ENCODE measurements around the gene ATG4C.
A peak's percentile ranks its signal among the peaks of the same experiment; 100 is the strongest.
"Not testable (repeated sequence)": the region's sequence is repeated elsewhere in the genome, so short reads cannot be mapped to it uniquely, and the experiment has no call there.

Gene ATG4C

DNA sequence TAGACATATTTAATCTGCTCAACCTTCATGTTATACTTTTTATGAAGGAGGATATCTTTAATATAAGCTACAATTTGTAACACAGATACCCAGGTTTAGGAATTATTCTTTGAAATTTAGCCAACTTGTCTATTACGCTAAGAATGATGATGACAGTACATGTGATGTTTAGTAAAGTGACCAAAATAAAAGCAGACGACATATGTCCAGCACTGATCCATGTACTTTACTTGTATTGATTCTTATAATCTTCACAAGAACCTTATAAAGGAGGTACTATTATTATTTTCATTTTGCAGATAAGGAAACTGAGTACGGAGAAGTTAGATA, 37.2 kb upstream of the ATG4C start:
- no peak overlapping the region for H3K4me3 Mint-ChIP-seq
- H3K4me1 Mint-ChIP-seq, result peaks cover 7% of the 10 kb centered on the region
- H3K9me3 Mint-ChIP-seq, result peaks cover 6% of the 10 kb centered on the region
- H3K36me3 Mint-ChIP-seq (ENCODE audit: low read depth), result no peaks in the 10 kb centered on the region
- peak in 1 of 3 experiments; percentile 24 for TF ChIP-seq CTCF (IDR thresholded peaks at IDR 0.05; ENCODE audit: unreplicated experiment in 3 of 3)
- no peak overlapping the region for H3K27ac Mint-ChIP-seq
- H3K27me3 Mint-ChIP-seq (ENCODE audit: low read depth), result no peaks in the 10 kb centered on the region

DNA sequence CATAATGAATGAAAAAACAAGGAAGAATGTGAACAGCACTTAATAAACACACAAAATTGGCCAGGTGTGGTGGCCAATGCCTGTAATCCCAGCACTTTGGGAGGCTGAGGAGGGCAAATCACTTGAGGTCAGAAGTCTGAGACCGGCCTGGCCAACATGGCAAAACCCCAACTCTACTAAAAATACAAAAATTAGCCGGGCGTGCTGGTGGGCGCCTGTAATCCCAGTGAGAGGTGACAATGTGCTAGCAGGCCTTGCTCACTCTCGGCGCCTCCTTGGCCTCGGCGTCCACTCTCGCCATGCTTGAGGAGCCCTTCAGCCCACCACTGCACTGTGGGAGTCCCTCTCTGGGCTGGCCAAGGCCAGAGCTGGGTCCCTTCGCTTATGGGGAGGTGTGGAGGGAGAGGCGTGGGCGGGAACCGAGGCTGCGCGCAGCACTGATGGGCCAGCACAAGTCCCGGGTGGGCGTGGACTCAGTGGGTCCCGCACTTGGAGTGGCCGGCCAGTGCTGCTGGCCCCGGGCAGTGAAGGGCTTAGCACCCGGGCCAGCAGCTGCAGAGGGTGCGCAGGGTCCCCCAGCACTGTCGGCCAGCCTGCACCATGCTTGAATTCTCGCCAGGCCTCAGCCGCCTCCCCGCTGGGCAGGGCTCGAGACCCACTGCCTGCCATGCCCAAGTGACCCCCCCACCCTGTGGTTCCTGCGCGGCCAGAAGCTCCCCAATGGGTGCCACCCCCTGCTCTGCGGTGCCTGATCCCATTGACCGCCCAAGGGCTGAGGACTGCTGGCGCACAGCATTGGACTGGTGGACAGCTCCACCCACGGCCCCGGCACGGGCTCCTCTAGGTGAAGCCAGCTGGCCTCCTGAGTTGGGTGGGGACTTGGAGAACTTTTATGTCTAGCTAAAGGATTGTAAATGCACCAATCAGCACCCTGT, 30.6 kb upstream of the ATG4C start:
- Mint-ChIP-seq H3K4me3 (no peak overlapping the region), H3K4me1 (peaks cover 7% of the 10 kb centered on the region), H3K27ac (no peak overlapping the region), H3K27me3 (ENCODE audit: low read depth) (no peaks in the 10 kb centered on the region), H3K36me3 (ENCODE audit: low read depth) (peaks cover 3% of the 10 kb centered on the region), H3K9me3 (peaks cover 3% of the 10 kb centered on the region)
- TF ChIP-seq CTCF (IDR thresholded peaks at IDR 0.05; ENCODE audit: unreplicated experiment in 3 of 3), result no peak

DNA sequence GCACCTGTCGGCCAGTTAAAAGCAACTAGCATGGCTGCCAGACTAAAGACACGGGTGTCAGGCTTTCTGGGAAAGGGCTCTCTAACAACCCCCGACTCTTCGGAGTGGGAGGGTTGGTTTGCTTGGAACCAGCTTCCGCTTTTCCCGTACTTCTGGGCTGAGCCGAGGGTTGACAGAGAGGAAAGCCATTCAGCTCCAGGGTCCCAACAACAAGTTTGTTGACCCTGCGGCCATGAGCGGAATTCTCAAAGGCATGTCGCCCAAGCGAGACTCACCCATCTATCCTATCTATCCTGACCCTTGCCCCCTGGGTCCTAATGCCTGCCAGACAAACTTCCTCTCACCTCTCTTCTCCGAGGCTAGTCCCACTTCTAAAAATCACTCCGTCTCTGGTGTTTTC, 29.0 kb upstream of the ATG4C start:
- H3K4me3 Mint-ChIP-seq; H3K36me3 Mint-ChIP-seq (ENCODE audit: low read depth); H3K4me1 Mint-ChIP-seq; H3K9me3 Mint-ChIP-seq; H3K27me3 Mint-ChIP-seq (ENCODE audit: low read depth); H3K27ac Mint-ChIP-seq: not testable (repeated sequence)

DNA sequence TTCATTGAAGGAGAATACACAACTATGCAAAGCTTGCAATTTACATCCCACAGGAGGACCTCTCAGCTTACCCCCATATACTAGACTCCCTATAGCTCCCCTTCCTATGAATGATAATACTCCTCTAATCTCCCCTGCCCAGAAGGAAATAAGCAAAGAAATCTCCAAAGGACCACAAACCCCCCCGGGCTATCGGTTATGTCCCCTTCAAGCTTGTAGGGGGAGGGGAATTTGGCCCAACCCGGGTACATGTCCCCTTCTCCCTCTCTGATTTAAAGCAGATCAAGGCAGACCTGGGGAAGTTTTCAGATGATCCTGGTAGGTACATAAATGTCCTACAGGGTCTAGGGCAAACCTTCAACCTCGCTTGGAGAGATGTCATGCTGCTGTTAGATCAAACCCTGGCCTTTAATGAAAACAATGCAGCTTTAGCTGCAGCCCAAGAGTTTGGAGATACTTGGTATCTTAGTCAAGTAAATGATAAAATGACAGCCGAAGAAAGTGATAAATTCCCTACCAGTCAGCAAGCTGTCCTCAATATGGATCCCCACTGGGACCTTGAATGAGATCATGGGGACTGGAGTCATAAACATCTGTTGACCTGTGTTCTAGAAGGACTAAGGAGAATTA, 27.6 kb upstream of the ATG4C start:
- H3K4me3 Mint-ChIP-seq; H3K9me3 Mint-ChIP-seq; H3K36me3 Mint-ChIP-seq (ENCODE audit: low read depth); H3K27me3 Mint-ChIP-seq (ENCODE audit: low read depth); H3K27ac Mint-ChIP-seq; H3K4me1 Mint-ChIP-seq: not testable (repeated sequence)

GRCh38 chr1:62759232-62759875, 24.6 kb upstream of the ATG4C start:
- not testable (repeated sequence) for H3K4me3 Mint-ChIP-seq; H3K27me3 Mint-ChIP-seq (ENCODE audit: low read depth); H3K9me3 Mint-ChIP-seq; H3K36me3 Mint-ChIP-seq (ENCODE audit: low read depth); H3K27ac Mint-ChIP-seq; H3K4me1 Mint-ChIP-seq

DNA sequence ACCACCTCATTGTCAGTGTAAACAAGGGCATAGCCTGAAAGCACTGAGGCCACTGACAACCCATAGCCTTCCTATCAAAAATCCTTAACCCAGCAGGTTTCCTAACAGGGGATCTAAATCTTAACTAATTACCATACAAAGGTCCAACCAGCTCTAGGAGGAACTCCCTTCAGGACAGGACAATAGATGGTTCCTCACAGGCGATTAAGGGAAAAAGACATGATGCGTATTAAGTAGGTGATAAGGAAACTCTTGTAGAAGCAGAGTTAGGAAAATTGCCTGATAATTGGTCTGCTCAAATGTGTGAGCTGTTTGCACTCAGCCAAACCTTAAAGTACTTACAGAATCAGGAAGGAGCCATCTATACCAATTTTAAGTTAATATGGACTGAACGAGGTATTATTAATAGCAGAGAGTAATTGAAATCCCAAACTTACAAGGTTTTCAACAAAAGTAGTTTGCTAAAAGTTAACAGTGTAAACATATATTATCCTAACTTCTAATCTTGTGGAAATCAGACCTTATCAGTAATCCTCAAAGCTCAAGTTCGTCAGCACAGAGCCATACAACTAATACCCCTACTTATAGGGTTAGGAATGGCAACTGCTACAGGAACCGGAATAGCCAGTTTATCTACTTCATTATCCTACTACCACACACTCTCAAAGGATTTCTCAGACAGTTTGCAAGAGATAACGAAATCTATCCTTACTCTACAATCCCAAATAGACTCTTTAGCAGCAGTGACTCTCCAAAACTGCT, 23.7 kb upstream of the ATG4C start:
- H3K27ac Mint-ChIP-seq; H3K9me3 Mint-ChIP-seq; H3K27me3 Mint-ChIP-seq (ENCODE audit: low read depth); H3K4me3 Mint-ChIP-seq; H3K36me3 Mint-ChIP-seq (ENCODE audit: low read depth); H3K4me1 Mint-ChIP-seq: not testable (repeated sequence)

GRCh38 chr1:62761223-62761870, 22.6 kb upstream of the ATG4C start:
- H3K4me1 Mint-ChIP-seq; H3K27me3 Mint-ChIP-seq (ENCODE audit: low read depth); H3K9me3 Mint-ChIP-seq; H3K36me3 Mint-ChIP-seq (ENCODE audit: low read depth); H3K27ac Mint-ChIP-seq; H3K4me3 Mint-ChIP-seq: not testable (repeated sequence)

DNA sequence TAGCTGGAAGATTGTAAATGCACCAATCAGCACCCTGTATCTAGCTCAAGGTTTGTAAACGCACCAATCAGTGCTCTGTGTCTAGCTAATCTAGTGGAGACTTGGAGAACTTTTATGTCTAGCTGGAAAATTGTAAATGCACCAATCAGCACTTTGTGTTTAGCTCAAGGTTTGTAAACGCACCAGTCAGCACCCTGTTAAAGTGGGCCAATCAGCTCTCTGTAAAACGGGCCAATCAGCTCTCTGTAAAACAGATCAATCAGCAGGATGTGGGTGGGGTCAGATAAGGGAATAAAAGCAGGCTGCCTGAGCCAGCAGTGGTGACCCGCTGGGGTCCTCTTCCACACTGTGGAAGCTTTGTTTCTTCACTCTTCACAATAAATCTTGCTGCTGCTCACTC, 21.9 kb upstream of the ATG4C start:
- not testable (repeated sequence) for H3K27me3 Mint-ChIP-seq (ENCODE audit: low read depth); H3K36me3 Mint-ChIP-seq (ENCODE audit: low read depth); H3K4me3 Mint-ChIP-seq; H3K4me1 Mint-ChIP-seq; H3K9me3 Mint-ChIP-seq; H3K27ac Mint-ChIP-seq

Data from nephron (organoid).